Measurements from ENCODE around the gene ASB1. TPM values are rescaled to one million over a fixed set of nuclear protein-coding genes. Genes with fewer than 3 reads are reported as not detected.
"Not testable (repeated sequence)": the region's sequence is repeated elsewhere in the genome, so short reads cannot be mapped to it uniquely, and the experiment has no call there.

Gene ASB1
- total RNA-seq, 4 donors from 2014 or later = 12.4 to 19.5 (median 15.6) TPM

DNA sequence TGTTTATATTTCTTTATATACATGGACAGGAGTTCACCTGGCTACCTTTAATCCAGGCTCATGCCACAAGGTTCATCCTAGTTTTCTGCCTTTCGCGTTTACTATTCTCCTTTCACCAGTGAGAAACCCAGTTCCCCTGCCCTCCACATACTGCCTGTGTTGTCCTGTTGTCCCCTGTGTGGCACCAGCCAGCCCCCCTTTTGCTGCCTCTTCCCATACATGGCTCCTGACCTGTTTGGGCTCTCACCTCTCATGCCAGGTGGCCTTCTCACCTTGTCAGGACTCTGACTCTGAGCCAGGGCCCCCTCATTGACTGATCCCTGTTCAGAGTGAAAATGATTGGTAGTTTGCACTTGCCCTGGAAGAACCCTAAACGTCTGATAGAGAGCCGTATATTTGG lies 13.6 kb downstream of the ASB1 start:
- Histone ChIP-seq H3K36me3 (peaks cover 14% of the 10 kb centered on the region in 2 donors), H3K4me3 (replicated peaks in 1 of 3) (no peak overlapping the region), H3K27ac (no peak overlapping the region), H3K27me3 (no peaks in the 10 kb centered on the region), H3K4me1 (peaks cover 0 to 8% of the 10 kb centered on the region in 2 donors), H3K9me3 (no peaks in the 10 kb centered on the region)
- no peak for DNase-seq
- WGBS, 2 donors = 92 to 93% methylated on average over 4 of the region's 4 CpGs
- TF ChIP-seq, protein P1, sequence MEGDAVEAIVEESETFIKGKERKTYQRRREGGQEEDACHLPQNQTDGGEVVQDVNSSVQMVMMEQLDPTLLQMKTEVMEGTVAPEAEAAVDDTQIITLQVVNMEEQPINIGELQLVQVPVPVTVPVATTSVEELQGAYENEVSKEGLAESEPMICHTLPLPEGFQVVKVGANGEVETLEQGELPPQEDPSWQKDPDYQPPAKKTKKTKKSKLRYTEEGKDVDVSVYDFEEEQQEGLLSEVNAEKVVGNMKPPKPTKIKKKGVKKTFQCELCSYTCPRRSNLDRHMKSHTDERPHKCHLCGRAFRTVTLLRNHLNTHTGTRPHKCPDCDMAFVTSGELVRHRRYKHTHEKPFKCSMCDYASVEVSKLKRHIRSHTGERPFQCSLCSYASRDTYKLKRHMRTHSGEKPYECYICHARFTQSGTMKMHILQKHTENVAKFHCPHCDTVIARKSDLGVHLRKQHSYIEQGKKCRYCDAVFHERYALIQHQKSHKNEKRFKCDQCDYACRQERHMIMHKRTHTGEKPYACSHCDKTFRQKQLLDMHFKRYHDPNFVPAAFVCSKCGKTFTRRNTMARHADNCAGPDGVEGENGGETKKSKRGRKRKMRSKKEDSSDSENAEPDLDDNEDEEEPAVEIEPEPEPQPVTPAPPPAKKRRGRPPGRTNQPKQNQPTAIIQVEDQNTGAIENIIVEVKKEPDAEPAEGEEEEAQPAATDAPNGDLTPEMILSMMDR (IDR thresholded peaks at IDR 0.05) = no peak
- no peak for TF ChIP-seq POLR2A (IDR thresholded peaks at IDR 0.05)
- intact Hi-C loops (cut with DNase I) = no loop called here

DNA sequence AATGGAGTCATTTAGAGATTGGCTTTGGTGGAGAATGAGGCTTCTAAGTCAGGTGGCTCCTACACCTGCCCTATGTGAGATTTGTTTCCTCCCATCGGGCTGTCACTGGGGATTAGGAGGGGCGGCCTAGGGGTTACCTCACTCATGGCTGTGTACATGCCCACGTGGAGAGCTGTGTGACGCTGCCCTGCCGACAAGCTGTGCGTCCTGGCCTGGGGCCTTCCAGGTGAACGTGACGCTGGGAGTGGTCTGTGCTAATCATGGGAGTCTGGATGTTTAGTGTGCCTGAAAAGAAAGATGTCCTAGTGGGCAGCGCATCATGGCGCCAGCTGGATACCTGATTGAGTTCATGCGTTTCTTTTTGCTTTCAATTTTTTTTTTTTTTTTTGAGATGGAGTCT lies 14.0 kb downstream of the ASB1 start:
- Histone ChIP-seq H3K4me1 (peaks cover 0 to 8% of the 10 kb centered on the region in 2 donors), H3K9me3 (no peaks in the 10 kb centered on the region), H3K4me3 (replicated peaks in 1 of 3) (no peak overlapping the region), H3K27ac (no peak overlapping the region), H3K36me3 (peaks cover 14 to 17% of the 10 kb centered on the region in 2 donors), H3K27me3 (no peaks in the 10 kb centered on the region)
- TF ChIP-seq POLR2A (IDR thresholded peaks at IDR 0.05) = no peak
- TF ChIP-seq, protein P1 (IDR thresholded peaks at IDR 0.05) = no peak
- DNase-seq = no peak
- intact Hi-C loops (cut with DNase I) = no loop called here
- 96 to 97% methylated on average over 11 of the region's 11 CpGs for WGBS, 2 donors

DNA sequence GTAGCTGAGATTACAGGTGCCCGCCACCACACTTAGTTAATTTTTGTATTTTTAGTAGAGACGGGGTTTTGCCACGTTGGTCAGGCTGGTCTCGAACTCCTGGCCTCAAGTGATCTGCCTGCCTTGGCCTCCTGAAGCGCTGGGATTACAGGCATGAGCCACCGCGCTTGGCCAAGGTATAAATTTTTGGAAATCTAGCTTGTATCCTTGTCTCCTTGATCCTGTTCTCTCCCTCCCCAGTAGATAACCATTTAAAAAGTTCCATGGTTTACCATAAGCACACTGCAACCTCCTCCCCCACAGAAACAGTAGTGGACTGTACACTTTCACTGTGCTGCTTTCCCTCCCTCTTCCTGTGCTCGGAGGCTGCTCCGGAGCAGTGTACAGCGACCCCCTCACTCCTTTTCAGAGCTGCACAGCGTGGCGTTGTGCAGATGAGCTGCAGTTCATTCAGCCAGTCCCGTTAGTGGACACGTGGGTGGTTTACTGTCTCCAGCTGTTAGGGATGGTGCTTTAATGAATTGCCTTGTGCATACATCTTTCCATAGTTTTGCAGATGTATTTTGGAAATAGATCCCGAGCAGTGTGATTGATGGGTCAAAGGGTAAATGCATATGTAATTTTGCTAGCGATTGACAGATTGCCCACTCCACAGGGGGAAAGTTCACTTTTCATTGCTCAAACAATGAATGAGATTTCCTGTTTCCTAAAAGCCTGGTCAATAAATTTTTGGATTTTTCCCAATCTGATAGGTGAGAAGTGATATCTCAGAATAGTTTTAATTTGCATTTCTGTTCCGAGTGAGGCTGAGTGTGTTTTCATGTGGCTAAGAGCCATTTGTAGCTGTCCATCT lies 14.8 kb downstream of the ASB1 start:
- 81 to 86% methylated on average over 17 of the region's 17 CpGs for WGBS, 2 donors
- no peak for DNase-seq
- Histone ChIP-seq H3K27ac (no peak overlapping the region), H3K27me3 (no peaks in the 10 kb centered on the region), H3K4me3 (replicated peaks in 1 of 3) (no peak overlapping the region), H3K4me1 (peaks cover 0 to 8% of the 10 kb centered on the region in 2 donors), H3K9me3 (no peaks in the 10 kb centered on the region), H3K36me3 (peaks cover 18 to 23% of the 10 kb centered on the region in 2 donors)
- intact Hi-C loops (cut with DNase I) = no loop called here
- no peak for TF ChIP-seq POLR2A (IDR thresholded peaks at IDR 0.05)
- TF ChIP-seq, protein P1 (IDR thresholded peaks at IDR 0.05) = no peak

DNA sequence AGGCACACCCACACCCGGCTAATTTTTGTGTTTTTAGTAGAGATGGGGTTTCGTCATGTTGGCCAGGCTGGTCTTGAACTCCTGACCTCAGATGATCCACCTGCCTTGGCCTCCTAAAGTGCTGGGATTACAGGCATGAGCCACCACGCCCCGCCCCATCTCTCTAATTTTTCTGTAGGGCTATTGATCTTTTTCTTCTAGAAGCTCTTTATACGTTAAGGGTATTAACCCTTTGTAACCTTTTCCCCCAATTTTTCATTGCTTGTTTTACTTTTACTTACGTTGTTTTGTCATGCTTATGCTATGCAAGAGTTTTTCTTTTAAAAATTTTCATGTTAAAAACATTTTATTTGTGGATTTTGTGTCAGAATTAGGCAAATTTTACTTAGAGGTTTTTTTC lies 15.5 kb downstream of the ASB1 start:
- H3K27ac ChIP-seq; intact Hi-C loops (cut with DNase I); H3K4me3 ChIP-seq (replicated peaks in 1 of 3); H3K4me1 ChIP-seq; H3K9me3 ChIP-seq; H3K27me3 ChIP-seq; DNase-seq: not testable (repeated sequence)
- H3K36me3 ChIP-seq = peaks cover 26 to 31% of the 10 kb centered on the region in 2 donors
- WGBS, 2 donors = 82 to 86% methylated on average over 6 of the region's 6 CpGs

DNA sequence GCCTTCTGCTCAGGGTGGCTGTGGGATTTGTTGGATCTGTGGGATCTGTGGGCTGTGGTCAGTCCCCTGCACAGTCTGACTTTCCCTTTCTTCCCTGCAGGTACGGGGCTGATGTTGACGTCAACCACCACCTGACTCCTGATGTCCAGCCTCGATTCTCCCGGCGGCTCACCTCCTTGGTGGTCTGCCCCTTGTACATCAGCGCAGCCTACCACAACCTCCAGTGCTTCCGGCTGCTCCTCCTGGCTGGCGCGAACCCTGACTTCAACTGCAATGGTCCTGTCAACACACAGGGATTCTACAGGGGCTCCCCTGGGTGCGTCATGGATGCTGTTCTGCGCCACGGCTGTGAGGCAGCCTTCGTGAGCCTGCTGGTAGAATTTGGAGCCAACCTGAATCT lies 17.5 kb downstream of the ASB1 start:
- intact Hi-C loops (cut with DNase I) = no loop called here

More for the DNA sequence above, 17.5 kb downstream of the ASB1 start:
- H3K4me1 ChIP-seq = peaks cover 0 to under 1% of the 10 kb centered on the region in 2 donors
- H3K4me3 ChIP-seq (replicated peaks in 1 of 3) = no peak overlapping the region
- no peaks in the 10 kb centered on the region for H3K27me3 ChIP-seq
- DNase-seq = no peak
- H3K9me3 ChIP-seq = no peaks in the 10 kb centered on the region
- TF ChIP-seq, protein P1 (IDR thresholded peaks at IDR 0.05) = no peak
- TF ChIP-seq POLR2A (IDR thresholded peaks at IDR 0.05) = no peak
- H3K36me3 ChIP-seq = peaks cover 30 to 39% of the 10 kb centered on the region in 2 donors
- H3K27ac ChIP-seq = no peak overlapping the region
- WGBS, 2 donors = 93 to 98% methylated on average over 13 of the region's 13 CpGs
